Large intestine (tissue), 3 donors: ENCODE data around the gene CNTNAP2. TPM values are rescaled to one million over a fixed set of nuclear protein-coding genes. Genes with fewer than 3 reads are reported as not detected.

ENCODE experiments used
- DNase-seq, 2 donors: peaks; one replicate each; pipeline versions ENCODE4 v3.0.0 to v3.0.0-alpha.2; 2013
- H3K27ac ChIP-seq: one replicate; pipeline ENCODE4 v1.5.1; 2013; ENCODE audit warnings: low read length
- H3K27me3 ChIP-seq: 2 replicates; pipeline ENCODE4 v1.6.1; 2013; ENCODE audit warnings: low read length; ENCODE audit not compliant: control insufficient read depth, insufficient read depth
- H3K36me3 ChIP-seq: 2 replicates; pipeline ENCODE4 v1.6.1; 2013; ENCODE audit warnings: low read length; ENCODE audit not compliant: control insufficient read depth, insufficient read depth
- H3K4me1 ChIP-seq: one replicate; pipeline ENCODE4 v1.6.1; 2013; ENCODE audit warnings: low read length; ENCODE audit not compliant: control insufficient read depth, insufficient read depth
- H3K4me3 ChIP-seq: one replicate; pipeline ENCODE4 v1.5.1; 2013; ENCODE audit warnings: low read length
- H3K9me3 ChIP-seq: one replicate; pipeline ENCODE4 v1.6.1; 2013; ENCODE audit warnings: mild to moderate bottlenecking, low read depth, low read length, moderate library complexity; ENCODE audit not compliant: control insufficient read depth
- WGBS: methylation state at CpG from one replicate; pipeline ENCODE4 v1.1.5; 2013; ENCODE audit warnings: low lambda C conversion rate; ENCODE audit not compliant: insufficient coverage; 5-methylcytosine and 5-hydroxymethylcytosine counted together
- polyA plus RNA-seq: library from polyadenylated mRNA; unstranded; fragments of 120-200 nt; gene quantifications from one replicate; pipeline ENCODE4 v1.2.1, GENCODE V29; 2013

Gene CNTNAP2
- polyA plus RNA-seq, 1 donor, result 12.9 TPM

DNA sequence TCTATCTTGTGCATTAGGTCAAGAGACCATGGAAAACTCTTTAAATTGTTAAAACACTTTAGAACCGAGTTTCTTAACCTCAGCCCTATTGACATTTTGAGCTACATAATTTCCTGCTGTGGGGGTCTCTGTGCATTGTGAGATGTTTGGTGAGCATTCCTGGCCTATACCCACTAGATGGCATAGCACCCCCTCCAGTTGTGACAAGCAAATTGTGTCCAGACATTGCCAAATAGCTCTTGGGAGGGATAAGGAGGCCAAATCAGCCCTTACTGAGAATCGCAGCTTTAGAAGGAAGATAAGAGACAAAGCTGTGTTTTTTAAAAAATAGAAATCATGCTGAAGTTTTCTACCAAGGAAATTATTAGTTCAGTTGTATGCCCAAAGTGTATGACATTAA lies 1315.5 kb downstream of the CNTNAP2 start:
- no peak overlapping the region for H3K27ac ChIP-seq
- H3K27me3 ChIP-seq, result no peaks in the 10 kb centered on the region
- H3K4me1 ChIP-seq, result no peaks in the 10 kb centered on the region
- no peaks in the 10 kb centered on the region for H3K36me3 ChIP-seq
- H3K9me3 ChIP-seq, result no peaks in the 10 kb centered on the region
- H3K4me3 ChIP-seq, result no peak overlapping the region
- WGBS, result no CpG with 5 or more reads among the region's 2 CpGs
- no peak for DNase-seq

DNA sequence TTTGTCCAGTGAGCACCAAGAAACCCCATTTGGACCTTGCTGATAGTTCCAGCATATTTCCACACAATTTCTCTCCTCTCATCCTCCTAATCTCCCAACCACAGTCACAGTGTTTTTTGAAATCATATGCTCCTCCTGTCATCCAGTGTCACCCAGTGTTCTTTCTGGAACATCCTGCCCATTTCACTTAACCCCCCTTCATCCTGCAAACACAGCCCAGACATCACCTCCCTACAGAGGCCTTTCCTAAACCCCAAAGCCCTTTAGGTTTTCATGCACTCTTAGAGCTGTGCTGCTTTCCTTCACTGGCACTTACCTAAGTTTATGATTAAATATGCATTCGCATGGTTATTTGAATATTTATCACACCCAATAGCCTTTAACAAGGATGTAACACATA lies 1316.0 kb downstream of the CNTNAP2 start:
- Histone ChIP-seq H3K9me3 (no peaks in the 10 kb centered on the region), H3K27me3 (no peaks in the 10 kb centered on the region), H3K27ac (no peak overlapping the region), H3K4me3 (no peak overlapping the region), H3K4me1 (no peaks in the 10 kb centered on the region), H3K36me3 (no peaks in the 10 kb centered on the region)
- no peak for DNase-seq
- no CpG with 5 or more reads among the region's 1 CpG for WGBS

DNA sequence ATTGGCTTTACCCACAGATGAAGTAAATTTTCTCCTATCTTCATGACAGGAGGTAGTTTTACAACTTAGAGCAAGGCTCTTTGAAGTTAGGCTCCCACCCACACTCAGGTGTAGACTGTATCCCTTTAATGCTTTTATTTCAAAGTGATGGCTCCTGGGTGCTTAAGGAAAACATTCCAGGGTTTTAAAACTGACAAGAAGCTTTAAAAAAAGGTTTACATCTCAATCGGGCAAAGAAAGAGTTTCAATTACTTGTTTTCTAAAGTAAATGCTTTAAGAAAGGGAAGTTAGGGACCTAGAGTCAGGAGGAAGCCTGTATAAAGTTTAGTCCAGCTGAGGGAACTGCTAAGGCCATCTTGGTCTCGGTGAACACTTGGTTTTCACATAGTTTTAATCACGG lies 1320.1 kb downstream of the CNTNAP2 start:
- Histone ChIP-seq H3K4me1 (no peaks in the 10 kb centered on the region), H3K27me3 (no peaks in the 10 kb centered on the region), H3K27ac (no peak overlapping the region), H3K4me3 (no peak overlapping the region), H3K36me3 (no peaks in the 10 kb centered on the region), H3K9me3 (peaks cover 8% of the 10 kb centered on the region)
- DNase-seq, result no peak
- 14% methylated on average over 1 of the region's 3 CpGs for WGBS

- DNase-seq, result no peak
- H3K36me3 ChIP-seq, result no peaks in the 10 kb centered on the region
- no peak overlapping the region for H3K4me3 ChIP-seq
- no peak overlapping the region for H3K27ac ChIP-seq
- no peaks in the 10 kb centered on the region for H3K4me1 ChIP-seq
- no peaks in the 10 kb centered on the region for H3K27me3 ChIP-seq
- peaks cover 10% of the 10 kb centered on the region for H3K9me3 ChIP-seq
- WGBS, result 100% methylated on average over 1 of the region's 1 CpG
Observed at GRCh38 chr7:147438216-147438615, 1321.6 kb downstream of the CNTNAP2 start.

DNA sequence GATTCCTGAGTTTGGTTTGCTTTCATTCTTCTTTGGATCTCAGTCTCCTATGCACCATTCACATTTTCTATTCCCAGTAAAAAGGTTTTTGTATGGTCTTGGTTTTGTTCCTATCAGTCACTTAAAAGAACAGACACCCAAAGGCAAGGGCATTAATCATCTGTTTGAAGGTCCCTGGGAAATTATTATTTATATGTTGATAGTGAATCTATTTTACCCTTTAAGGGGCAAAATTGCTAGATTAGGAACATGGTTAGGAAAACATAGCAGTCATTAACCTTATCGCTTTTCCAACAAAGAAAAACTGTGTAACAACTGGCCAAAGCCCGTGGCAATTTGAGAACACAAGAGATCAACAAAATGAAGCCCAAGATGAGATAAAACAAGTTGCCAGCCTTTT lies 1327.3 kb downstream of the CNTNAP2 start:
- no peaks in the 10 kb centered on the region for H3K27me3 ChIP-seq
- WGBS, result 20% methylated on average over 1 of the region's 2 CpGs
- H3K4me1 ChIP-seq, result no peaks in the 10 kb centered on the region
- H3K27ac ChIP-seq, result no peak overlapping the region
- peaks cover 10% of the 10 kb centered on the region for H3K9me3 ChIP-seq
- H3K36me3 ChIP-seq, result no peaks in the 10 kb centered on the region
- no peak for DNase-seq
- H3K4me3 ChIP-seq, result no peak overlapping the region

DNA sequence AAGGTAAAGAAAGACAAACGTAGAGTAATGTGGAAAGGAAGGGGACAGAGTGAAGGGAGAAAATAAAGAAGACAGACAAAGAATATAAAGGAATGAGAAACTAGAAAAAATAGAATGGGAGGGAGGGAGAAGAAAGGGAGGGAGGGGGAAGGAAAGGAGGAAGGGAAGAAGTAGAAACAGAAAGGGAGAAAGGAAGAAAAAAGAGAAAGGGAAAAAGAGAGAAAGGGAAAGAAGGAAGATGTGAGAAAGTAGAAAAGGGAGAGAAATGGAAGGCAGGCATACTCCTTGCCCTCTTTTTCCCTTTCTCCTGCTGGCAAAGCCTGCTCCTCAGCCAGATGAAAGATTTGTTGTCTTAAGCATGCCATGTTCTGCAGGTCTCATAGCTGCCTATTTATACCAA lies 1336.2 kb downstream of the CNTNAP2 start:
- no peaks in the 10 kb centered on the region for H3K4me1 ChIP-seq
- no peaks in the 10 kb centered on the region for H3K36me3 ChIP-seq
- 73% methylated on average over 1 of the region's 1 CpG for WGBS
- H3K9me3 ChIP-seq, result no peaks in the 10 kb centered on the region
- H3K4me3 ChIP-seq, result no peak overlapping the region
- no peak overlapping the region for H3K27ac ChIP-seq
- no peaks in the 10 kb centered on the region for H3K27me3 ChIP-seq
- no peak for DNase-seq

DNA sequence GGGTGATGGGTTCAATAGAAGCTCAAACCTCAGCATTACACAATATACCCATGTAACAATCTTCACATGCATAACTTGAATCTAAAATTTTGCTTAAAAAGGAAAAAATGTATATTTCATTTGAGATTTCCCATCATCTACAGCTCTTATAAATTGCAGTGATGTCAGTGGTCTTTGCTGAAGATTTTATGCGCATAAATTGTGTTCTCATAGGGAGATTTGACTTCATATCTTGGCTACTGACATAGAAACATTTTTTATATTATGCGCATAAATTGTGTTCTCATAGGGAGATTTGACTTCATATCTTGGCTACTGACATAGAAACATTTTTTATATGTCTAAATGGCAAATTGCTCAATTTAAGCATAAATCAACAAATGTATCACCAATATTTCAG lies 1348.6 kb downstream of the CNTNAP2 start:
- DNase-seq, result no peak
- H3K27me3 ChIP-seq, result no peaks in the 10 kb centered on the region
- H3K4me3 ChIP-seq, result no peak overlapping the region
- H3K36me3 ChIP-seq, result no peaks in the 10 kb centered on the region
- 100% methylated on average over 2 of the region's 2 CpGs for WGBS
- no peaks in the 10 kb centered on the region for H3K4me1 ChIP-seq
- no peaks in the 10 kb centered on the region for H3K9me3 ChIP-seq
- H3K27ac ChIP-seq, result no peak overlapping the region

GRCh38 chr7:147472556-147472955 lies 1356.0 kb downstream of the CNTNAP2 start:
- Histone ChIP-seq H3K36me3 (no peaks in the 10 kb centered on the region), H3K9me3 (no peaks in the 10 kb centered on the region), H3K4me1 (no peaks in the 10 kb centered on the region), H3K27ac (no peak overlapping the region), H3K4me3 (no peak overlapping the region), H3K27me3 (no peaks in the 10 kb centered on the region)
- DNase-seq, result no peak

- WGBS, result 41% methylated on average over 3 of the region's 4 CpGs
- no peaks in the 10 kb centered on the region for H3K9me3 ChIP-seq
- no peaks in the 10 kb centered on the region for H3K36me3 ChIP-seq
- H3K4me3 ChIP-seq, result no peak overlapping the region
- no peaks in the 10 kb centered on the region for H3K4me1 ChIP-seq
- no peak for DNase-seq
- no peaks in the 10 kb centered on the region for H3K27me3 ChIP-seq
- H3K27ac ChIP-seq, result no peak overlapping the region
Observed at GRCh38 chr7:147474862-147475261, 1358.3 kb downstream of the CNTNAP2 start.

DNA sequence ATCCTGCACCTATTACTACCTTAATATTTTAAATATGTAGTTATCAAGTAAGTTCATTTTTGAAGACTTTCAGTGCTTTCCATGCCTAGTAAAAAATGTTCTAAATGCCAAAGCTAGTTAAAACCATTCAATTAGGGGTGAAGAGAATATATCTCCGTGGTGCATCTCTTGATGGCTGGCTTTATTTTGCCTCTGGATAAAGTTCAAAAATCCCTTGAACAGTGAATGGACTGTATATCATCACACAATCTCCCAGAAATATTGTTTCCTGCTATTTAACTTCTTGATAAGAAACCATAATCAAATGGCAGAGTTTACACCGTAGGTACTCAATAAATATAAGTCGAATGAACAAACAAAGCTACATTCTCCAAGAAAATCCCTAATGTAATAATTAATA lies 1360.9 kb downstream of the CNTNAP2 start:
- Histone ChIP-seq H3K9me3 (no peaks in the 10 kb centered on the region), H3K27ac (no peak overlapping the region), H3K36me3 (no peaks in the 10 kb centered on the region), H3K4me1 (no peaks in the 10 kb centered on the region), H3K4me3 (no peak overlapping the region), H3K27me3 (no peaks in the 10 kb centered on the region)
- DNase-seq, result no peak
- 20% methylated on average over 3 of the region's 3 CpGs for WGBS

DNA sequence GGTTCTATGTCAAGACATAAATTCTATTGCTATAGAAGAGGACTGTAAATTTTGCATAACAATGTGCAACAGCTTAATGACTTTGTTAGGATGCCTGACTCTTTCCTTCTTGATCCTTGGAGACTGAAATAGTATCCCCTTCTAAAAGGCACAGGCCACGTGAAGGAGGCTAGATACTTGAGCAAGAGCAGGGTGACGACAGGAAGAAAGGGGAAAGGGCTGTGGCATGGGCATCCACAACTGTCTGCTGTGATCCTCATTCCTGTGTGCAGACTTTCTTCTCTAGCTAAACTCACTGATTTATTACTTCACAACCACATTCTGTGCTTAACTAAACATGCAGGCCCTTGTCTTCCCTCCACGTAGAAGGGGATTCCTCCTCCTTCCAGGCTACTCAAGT lies 1362.2 kb downstream of the CNTNAP2 start:
- Histone ChIP-seq H3K4me3 (no peak overlapping the region), H3K36me3 (no peaks in the 10 kb centered on the region), H3K9me3 (no peaks in the 10 kb centered on the region), H3K4me1 (no peaks in the 10 kb centered on the region), H3K27ac (no peak overlapping the region), H3K27me3 (no peaks in the 10 kb centered on the region)
- no CpG with 5 or more reads among the region's 3 CpGs for WGBS
- no peak for DNase-seq
